ENCODE data around the gene COX14. TPM values are rescaled to one million over a fixed set of nuclear protein-coding genes. Genes with fewer than 3 reads are reported as not detected.
"Not testable (repeated sequence)": the region's sequence is repeated elsewhere in the genome, so short reads cannot be mapped to it uniquely, and the experiment has no call there.

COX14 gene
- total and polyA plus RNA-seq, 4 donors, result 31.2 to 85.3 (median 70.4) TPM

DNA sequence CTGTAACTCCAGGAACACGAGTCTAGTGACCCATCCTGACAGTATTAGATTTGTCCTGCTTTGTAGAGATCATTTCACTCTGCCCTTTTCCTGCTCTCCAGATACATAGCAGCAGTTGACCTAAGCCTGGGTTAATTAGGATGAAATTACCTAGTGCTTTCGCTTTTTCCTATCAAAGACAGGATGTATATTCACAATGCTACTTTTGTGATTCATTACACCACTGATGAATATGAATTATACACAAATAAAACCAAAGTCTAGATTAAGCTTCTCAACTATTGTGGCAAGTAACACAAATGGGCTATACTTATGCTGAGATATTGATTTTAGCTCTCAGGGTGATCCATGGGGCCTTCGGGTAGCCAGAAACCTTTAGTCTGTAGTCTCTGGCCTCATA lies 37.3 kb downstream of the COX14 start:
- Histone ChIP-seq H3K4me1 (ENCODE audit: control insufficient read depth in 5 of 5, insufficient read depth in 5 of 5, low read length in 5 of 5) (peaks cover 0 to 4% (median 0%) of the 10 kb centered on the region in 5 donors), H3K9me3 (ENCODE audit: control insufficient read depth in 4 of 4, insufficient read depth in 3 of 4, low read length in 3 of 4) (no peaks in the 10 kb centered on the region), H3K27me3 (ENCODE audit: control insufficient read depth in 3 of 3, insufficient read depth in 3 of 3, low read length in 2 of 3) (no peaks in the 10 kb centered on the region), H3K9ac (ENCODE audit: insufficient read depth in 1 of 2, low read length in 2 of 2) (no peak overlapping the region), H3K4me3 (no peak overlapping the region), H3K36me3 (ENCODE audit: control insufficient read depth in 4 of 4, insufficient read depth in 4 of 4, low read length in 4 of 4) (peaks cover 0 to 3% (median under 1%) of the 10 kb centered on the region in 4 donors), H3K27ac (ENCODE audit: low read depth in 1 of 2, low read length in 1 of 2) (no peak overlapping the region)
- 67 to 80% methylated on average over 3 of the region's 3 CpGs for WGBS, 2 donors
- TF ChIP-seq, protein P1, sequence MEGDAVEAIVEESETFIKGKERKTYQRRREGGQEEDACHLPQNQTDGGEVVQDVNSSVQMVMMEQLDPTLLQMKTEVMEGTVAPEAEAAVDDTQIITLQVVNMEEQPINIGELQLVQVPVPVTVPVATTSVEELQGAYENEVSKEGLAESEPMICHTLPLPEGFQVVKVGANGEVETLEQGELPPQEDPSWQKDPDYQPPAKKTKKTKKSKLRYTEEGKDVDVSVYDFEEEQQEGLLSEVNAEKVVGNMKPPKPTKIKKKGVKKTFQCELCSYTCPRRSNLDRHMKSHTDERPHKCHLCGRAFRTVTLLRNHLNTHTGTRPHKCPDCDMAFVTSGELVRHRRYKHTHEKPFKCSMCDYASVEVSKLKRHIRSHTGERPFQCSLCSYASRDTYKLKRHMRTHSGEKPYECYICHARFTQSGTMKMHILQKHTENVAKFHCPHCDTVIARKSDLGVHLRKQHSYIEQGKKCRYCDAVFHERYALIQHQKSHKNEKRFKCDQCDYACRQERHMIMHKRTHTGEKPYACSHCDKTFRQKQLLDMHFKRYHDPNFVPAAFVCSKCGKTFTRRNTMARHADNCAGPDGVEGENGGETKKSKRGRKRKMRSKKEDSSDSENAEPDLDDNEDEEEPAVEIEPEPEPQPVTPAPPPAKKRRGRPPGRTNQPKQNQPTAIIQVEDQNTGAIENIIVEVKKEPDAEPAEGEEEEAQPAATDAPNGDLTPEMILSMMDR (IDR thresholded peaks at IDR 0.05; ENCODE audit: control extremely low read depth, extremely low read depth), result no peak
- ATAC-seq (ENCODE audit: insufficient read depth, low FRiP score), result no peak
- DNase-seq, result no peak

DNA sequence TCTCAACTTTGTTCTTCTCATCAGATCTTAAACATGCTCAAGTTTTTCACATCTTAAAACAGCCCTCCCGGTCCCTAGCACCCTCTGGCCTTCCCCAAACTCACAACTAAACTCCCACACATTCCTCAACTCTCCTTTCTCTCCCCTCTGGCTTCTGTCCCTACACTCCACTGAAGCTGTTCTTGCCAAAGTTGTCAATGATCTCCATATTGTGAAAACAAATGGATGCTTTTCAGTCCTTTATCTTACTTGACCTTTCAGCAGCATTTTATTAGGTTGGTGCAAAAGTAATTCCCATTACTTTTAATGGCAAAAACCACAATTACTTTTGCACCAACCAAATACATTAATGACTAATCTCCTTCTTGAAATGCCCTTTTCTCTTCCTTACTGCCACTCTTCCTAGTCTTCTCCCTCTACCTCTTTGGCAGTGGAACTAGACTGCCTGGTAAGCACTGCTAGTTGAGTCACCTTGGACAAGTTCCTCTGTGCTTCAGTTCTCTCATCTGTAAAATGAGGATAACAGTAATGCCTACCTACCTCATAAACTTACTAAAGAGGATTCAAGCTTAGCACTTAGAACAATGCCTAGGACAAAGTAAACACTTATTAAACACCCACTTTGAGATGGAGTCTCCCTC lies 39.1 kb downstream of the COX14 start:
- Histone ChIP-seq H3K4me1 (ENCODE audit: control insufficient read depth in 5 of 5, insufficient read depth in 5 of 5, low read length in 5 of 5) (peaks cover 0 to 4% (median 0%) of the 10 kb centered on the region in 5 donors), H3K27me3 (ENCODE audit: control insufficient read depth in 3 of 3, insufficient read depth in 3 of 3, low read length in 2 of 3) (no peaks in the 10 kb centered on the region), H3K4me3 (no peak overlapping the region), H3K9ac (ENCODE audit: insufficient read depth in 1 of 2, low read length in 2 of 2) (no peak overlapping the region), H3K27ac (ENCODE audit: low read depth in 1 of 2, low read length in 1 of 2) (no peak overlapping the region), H3K9me3 (ENCODE audit: control insufficient read depth in 4 of 4, insufficient read depth in 3 of 4, low read length in 3 of 4) (no peaks in the 10 kb centered on the region), H3K36me3 (ENCODE audit: control insufficient read depth in 4 of 4, insufficient read depth in 4 of 4, low read length in 4 of 4) (peaks cover 0 to 3% (median under 1%) of the 10 kb centered on the region in 4 donors)
- TF ChIP-seq, protein P1 (IDR thresholded peaks at IDR 0.05; ENCODE audit: control extremely low read depth, extremely low read depth), result no peak
- DNase-seq, result no peak
- ATAC-seq (ENCODE audit: insufficient read depth, low FRiP score), result no peak
- 75 to 94% methylated on average over 1 of the region's 1 CpG for WGBS, 2 donors

DNA sequence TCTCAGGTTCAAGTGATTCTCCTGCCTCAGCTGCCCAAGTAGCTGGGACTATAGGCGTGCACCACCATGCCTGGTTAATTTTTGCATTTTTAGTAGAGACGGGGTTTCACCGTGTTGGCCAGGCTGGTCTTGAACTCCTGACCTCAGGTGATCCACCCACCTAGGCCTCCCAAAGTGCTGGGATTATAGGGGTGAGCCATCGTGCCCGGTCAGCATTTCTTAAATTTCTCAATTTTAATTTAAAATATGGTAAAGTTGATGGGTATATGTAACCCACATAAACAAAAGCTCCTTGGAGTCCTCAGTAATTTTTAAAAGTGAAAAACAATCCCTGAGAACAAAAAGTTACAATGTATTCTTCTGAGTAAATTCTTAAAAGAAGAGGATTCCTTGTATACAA lies 42.9 kb downstream of the COX14 start:
- not testable (repeated sequence) for DNase-seq; H3K9ac ChIP-seq (ENCODE audit: insufficient read depth in 1 of 2, low read length in 2 of 2); H3K4me1 ChIP-seq (ENCODE audit: control insufficient read depth in 5 of 5, insufficient read depth in 5 of 5, low read length in 5 of 5); H3K4me3 ChIP-seq; H3K27me3 ChIP-seq (ENCODE audit: control insufficient read depth in 3 of 3, insufficient read depth in 3 of 3, low read length in 2 of 3); H3K36me3 ChIP-seq (ENCODE audit: control insufficient read depth in 4 of 4, insufficient read depth in 4 of 4, low read length in 4 of 4); H3K27ac ChIP-seq (ENCODE audit: low read depth in 1 of 2, low read length in 1 of 2); ATAC-seq (ENCODE audit: insufficient read depth, low FRiP score); H3K9me3 ChIP-seq (ENCODE audit: control insufficient read depth in 4 of 4, insufficient read depth in 3 of 4, low read length in 3 of 4)
- WGBS, 2 donors, result 91 to 97% methylated on average over 5 of the region's 5 CpGs

DNA sequence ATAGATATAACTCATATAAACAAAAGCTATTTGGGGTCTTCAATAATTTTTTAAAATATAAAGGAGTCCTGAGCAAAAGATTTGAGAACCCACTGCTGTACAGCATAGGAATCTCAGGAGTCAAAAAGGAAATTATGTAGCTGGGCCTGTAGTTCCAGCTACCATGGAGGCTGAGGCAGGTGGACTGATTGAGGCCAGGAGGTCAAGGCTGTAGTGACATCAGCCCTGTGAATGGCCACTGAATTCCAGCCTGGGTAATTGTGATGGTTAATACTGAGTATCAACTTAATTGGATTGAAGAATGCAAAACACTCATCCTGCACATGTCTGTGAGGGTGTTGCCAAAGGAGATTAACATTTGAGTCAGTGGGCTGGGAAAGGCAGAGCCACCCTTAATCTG lies 44.6 kb downstream of the COX14 start:
- TF ChIP-seq, protein P1 (IDR thresholded peaks at IDR 0.05; ENCODE audit: control extremely low read depth, extremely low read depth), result no peak
- DNase-seq, result no peak
- Histone ChIP-seq H3K27ac (ENCODE audit: low read depth in 1 of 2, low read length in 1 of 2) (no peak overlapping the region), H3K4me3 (no peak overlapping the region), H3K4me1 (ENCODE audit: control insufficient read depth in 5 of 5, insufficient read depth in 5 of 5, low read length in 5 of 5) (peaks cover 0 to 2% (median 0%) of the 10 kb centered on the region in 5 donors), H3K9ac (ENCODE audit: insufficient read depth in 1 of 2, low read length in 2 of 2) (no peak overlapping the region), H3K36me3 (ENCODE audit: control insufficient read depth in 4 of 4, insufficient read depth in 4 of 4, low read length in 4 of 4) (peaks cover 0 to 5% (median under 1%) of the 10 kb centered on the region in 4 donors), H3K27me3 (ENCODE audit: control insufficient read depth in 3 of 3, insufficient read depth in 3 of 3, low read length in 2 of 3) (no peaks in the 10 kb centered on the region), H3K9me3 (ENCODE audit: control insufficient read depth in 4 of 4, insufficient read depth in 3 of 4, low read length in 3 of 4) (no peaks in the 10 kb centered on the region)
- ATAC-seq (ENCODE audit: insufficient read depth, low FRiP score), result no peak
